H1 (cell line): Measurements from ENCODE around the gene RER1. TPM values are rescaled to one million over a fixed set of nuclear protein-coding genes. Genes with fewer than 3 reads are reported as not detected.
A peak's percentile ranks its signal among the peaks of the same experiment; 100 is the strongest.

ENCODE experiments used
- CTCF ChIA-PET: fragments of 300-600 bp; sonication (Branson Sonifier 250); formaldehyde crosslinking; loops from one replicate; lab custom pipeline; 2021; ENCODE audit not compliant: partially characterized antibody; lab: Charles Lee
- POLR2A ChIA-PET: fragments of 300-600 bp; sonication (Branson Sonifier 250); formaldehyde crosslinking; loops from one replicate; lab custom pipeline; 2021; ENCODE audit warnings: inconsistent platforms; ENCODE audit not compliant: partially characterized antibody; lab: Charles Lee
- DNase-seq, 2 experiments: peaks; one replicate each; pipeline versions ENCODE4 v3.0.0 to v3.0.0-alpha.2; 2010 to 2022; ENCODE audit warnings: low spot score in 2 of 2, low read depth in 1 of 2, mixed read lengths in 1 of 2
- FAIRE-seq: peaks from 2 replicates; lab custom pipeline; 2011; peaks lifted over from hg19 to GRCh38; lab: Jason Lieb, UNC
- H2AFZ ChIP-seq: 2 replicates; pipeline ENCODE4 v1.8.1; 2012; ENCODE audit warnings: low read length, inconsistent platforms
- H2AK5ac ChIP-seq: 2 replicates; pipeline ENCODE4 v1.6.1; 2013; ENCODE audit warnings: low read depth, low read length
- H2BK120ac ChIP-seq: replicated peaks from 2 replicates; pipeline ENCODE3; 2013; ENCODE audit warnings: low read depth, low read length, inconsistent platforms
- H2BK12ac ChIP-seq: 2 replicates; pipeline ENCODE4 v1.6.1; 2013; ENCODE audit warnings: low read depth, low read length
- H2BK15ac ChIP-seq: 2 replicates; pipeline ENCODE4 v1.6.1; 2013; ENCODE audit warnings: low read length
- H2BK20ac ChIP-seq: 2 replicates; pipeline ENCODE4 v1.6.1; 2013; ENCODE audit warnings: low read length
- H2BK5ac ChIP-seq: 2 replicates; pipeline ENCODE4 v1.6.1; 2013; ENCODE audit warnings: low read depth, low read length
- H3K14ac ChIP-seq: 2 replicates; pipeline ENCODE4 v1.6.1; 2013; ENCODE audit warnings: inconsistent platforms; ENCODE audit not compliant: insufficient read length
- H3K18ac ChIP-seq: 2 replicates; pipeline ENCODE4 v1.6.1; 2013; ENCODE audit warnings: low read length; ENCODE audit errors: extremely low read depth
- H3K23ac ChIP-seq: 2 replicates; pipeline ENCODE4 v1.6.1; 2013; ENCODE audit warnings: inconsistent platforms; ENCODE audit not compliant: insufficient read length
- H3K23me2 ChIP-seq: 2 replicates; pipeline ENCODE4 v1.6.1; 2013; ENCODE audit warnings: low read depth, low read length
- H3K27ac ChIP-seq: 2 replicates; pipeline ENCODE4 v1.6.1; 2011; ENCODE audit warnings: low read depth, low read length, inconsistent platforms
- H3K27me3 ChIP-seq, 4 experiments: replicated peaks in 1 of 4; 1 replicate in 1 of 4; 2 replicates in 3 of 4; pipeline versions ENCODE4 v1.6.1 to v1.8.1; 2011 to 2013; ENCODE audit warnings: low read length in 3 of 4, mild to moderate bottlenecking in 3 of 4, inconsistent platforms in 2 of 4, mixed read lengths in 2 of 4, moderate library complexity in 1 of 4; ENCODE audit not compliant: control insufficient read depth in 3 of 4, insufficient read depth in 3 of 4; ENCODE audit errors: extremely low read depth in 1 of 4
- H3K36me3 ChIP-seq, 4 experiments: 2 replicates each; pipeline versions ENCODE4 v1.6.1 to v1.8.1; 2011 to 2013; ENCODE audit warnings: mild to moderate bottlenecking in 4 of 4, low read length in 3 of 4, moderate library complexity in 2 of 4, control low read depth in 1 of 4, inconsistent platforms in 1 of 4; ENCODE audit not compliant: insufficient read depth in 4 of 4, control insufficient read depth in 2 of 4
- H3K4ac ChIP-seq: replicated peaks from 2 replicates; pipeline ENCODE3; 2013; ENCODE audit warnings: low read length, low read depth, mixed read lengths, inconsistent platforms; ENCODE audit not compliant: insufficient read length
- H3K4me1 ChIP-seq, 4 experiments: replicated peaks in 1 of 4; 1 replicate in 1 of 4; 2 replicates in 3 of 4; pipeline versions ENCODE4 v1.6.1 to v1.8.1; 2011 to 2013; ENCODE audit warnings: low read length in 3 of 4, inconsistent platforms in 2 of 4, mixed read lengths in 1 of 4; ENCODE audit not compliant: insufficient read depth in 4 of 4, control insufficient read depth in 3 of 4
- H3K4me2 ChIP-seq, 2 experiments: 2 replicates each; pipeline versions ENCODE4 v1.6.1 to v1.8.1; 2011 to 2013; ENCODE audit warnings: low read depth in 2 of 2, low read length in 2 of 2, control low read depth in 1 of 2, inconsistent platforms in 1 of 2, mild to moderate bottlenecking in 1 of 2; ENCODE audit not compliant: insufficient read depth in 1 of 2
- H3K4me3 ChIP-seq, 4 experiments: fragments of 200-600, 300-600 bp in 1 of 4; sonication (generic), shearing (Covaris generic), sonication (Bioruptor Twin) in 1 of 4; 2 replicates each; pipeline versions ENCODE4 v1.5.1 to v1.8.1; 2011 to 2016; ENCODE audit warnings: low read length in 4 of 4, low read depth in 3 of 4, control low read depth in 2 of 4, inconsistent platforms in 2 of 4, mild to moderate bottlenecking in 2 of 4, mixed read lengths in 1 of 4, moderate library complexity in 1 of 4; ENCODE audit not compliant: insufficient read depth in 2 of 4; ENCODE audit errors: extremely low read depth in 1 of 4
- H3K56ac ChIP-seq: replicated peaks from 2 replicates; pipeline ENCODE3; 2013; ENCODE audit warnings: low read depth, mild to moderate bottlenecking, mixed read lengths, low read length, inconsistent platforms; ENCODE audit not compliant: insufficient read length
- H3K79me1 ChIP-seq: 2 replicates; pipeline ENCODE4 v1.6.1; 2013; ENCODE audit warnings: low read depth, low read length, control low read depth
- H3K79me2 ChIP-seq, 2 experiments: 2 replicates each; pipeline versions ENCODE4 v1.6.1 to v1.8.1; 2012 to 2013; ENCODE audit warnings: low read length in 2 of 2, mild to moderate bottlenecking in 2 of 2, inconsistent platforms in 1 of 2; ENCODE audit not compliant: insufficient read depth in 2 of 2, control insufficient read depth in 1 of 2
- H3K9ac ChIP-seq, 4 experiments: replicated peaks in 1 of 4; 1 replicate in 1 of 4; 2 replicates in 3 of 4; pipeline versions ENCODE4 v1.6.1 to v1.8.1; 2011 to 2013; ENCODE audit warnings: low read depth in 3 of 4, low read length in 3 of 4, control low read depth in 2 of 4, mild to moderate bottlenecking in 2 of 4, moderate library complexity in 2 of 4, inconsistent platforms in 1 of 4; ENCODE audit errors: extremely low read depth in 1 of 4
- H3K9me3 ChIP-seq, 2 experiments: 2 replicates each; pipeline versions ENCODE4 v1.6.1 to v1.8.1; 2012 to 2013; ENCODE audit warnings: mild to moderate bottlenecking in 2 of 2, moderate library complexity in 2 of 2, control low read depth in 1 of 2, inconsistent platforms in 1 of 2, low read depth in 1 of 2, low read length in 1 of 2, mixed read lengths in 1 of 2; ENCODE audit not compliant: insufficient read depth in 2 of 2
- H4K20me1 ChIP-seq, 2 experiments: replicated peaks in 1 of 2; 2 replicates each; pipeline versions ENCODE3 to v1.8.1; 2011 to 2013; ENCODE audit warnings: inconsistent platforms in 2 of 2, low read length in 2 of 2, mild to moderate bottlenecking in 1 of 2; ENCODE audit not compliant: insufficient read depth in 2 of 2, control insufficient read depth in 1 of 2
- H4K5ac ChIP-seq: 2 replicates; pipeline ENCODE4 v1.6.1; 2013; ENCODE audit warnings: low read length, low read depth, mixed read lengths, inconsistent platforms; ENCODE audit not compliant: insufficient read length
- H4K8ac ChIP-seq: 2 replicates; pipeline ENCODE4 v1.8.0; 2013; ENCODE audit warnings: mild to moderate bottlenecking, moderate library complexity, low read length, inconsistent platforms; ENCODE audit not compliant: insufficient read depth; ENCODE audit errors: extremely low read depth
- H4K91ac ChIP-seq: replicated peaks from 2 replicates; pipeline ENCODE3; 2013; ENCODE audit warnings: low read length, mixed read lengths, inconsistent platforms; ENCODE audit not compliant: insufficient read length
- ATF2 ChIP-seq: IDR thresholded peaks from 2 replicates; pipeline ENCODE4 v1.6.1; 2012; ENCODE audit warnings: low read length, inconsistent platforms
- CBX8 ChIP-seq: fragments of 300-800, 300-1000 bp; sonication (generic); IDR thresholded peaks from 2 replicates; pipeline ENCODE4 v1.7.1; 2016; ENCODE audit warnings: low read depth, low read length, borderline replicate concordance
- CHD2 ChIP-seq: IDR thresholded peaks from 2 replicates; pipeline ENCODE4 v1.6.1; 2012; ENCODE audit warnings: low read length, improper control_type of control experiment
- EGR1 ChIP-seq: IDR thresholded peaks from 2 replicates; pipeline ENCODE4 v1.6.1; 2011; ENCODE audit warnings: low read depth, low read length, borderline replicate concordance
- KDM4A ChIP-seq: IDR thresholded peaks from one replicate; pipeline ENCODE4 v1.7.1; 2012; ENCODE audit warnings: low read depth, mild to moderate bottlenecking, moderate library complexity, low read length, inconsistent platforms; ENCODE audit not compliant: severe bottlenecking
- POLR2A ChIP-seq, 2 experiments: IDR thresholded peaks; 1 replicate in 1 of 2; 2 replicates in 1 of 2; pipeline ENCODE4 v1.6.1; 2011; ENCODE audit warnings: low read depth in 2 of 2, low read length in 2 of 2, mild to moderate bottlenecking in 2 of 2; ENCODE audit errors: control extremely low read depth in 1 of 2
- SIRT6 ChIP-seq: IDR thresholded peaks from one replicate; pipeline ENCODE4 v1.7.1; 2012; ENCODE audit warnings: low read length, inconsistent platforms
- SRF ChIP-seq: IDR thresholded peaks from 2 replicates; pipeline ENCODE4 v1.6.1; 2011; ENCODE audit warnings: mild to moderate bottlenecking, low read depth, low read length, moderate library complexity
- TBP ChIP-seq: IDR thresholded peaks from 2 replicates; pipeline ENCODE4 v1.6.1; 2011; ENCODE audit warnings: low read depth, low read length, improper control_type of control experiment
- TCF12 ChIP-seq: IDR thresholded peaks from 2 replicates; pipeline ENCODE4 v1.6.1; 2011; ENCODE audit warnings: low read depth, mild to moderate bottlenecking, low read length
- ZNF274 ChIP-seq: IDR thresholded peaks from 2 replicates; pipeline ENCODE4 v1.7.0; 2012; ENCODE audit warnings: low read length, borderline replicate concordance; ENCODE audit errors: extremely low read depth
- WGBS, 2 experiments: shearing (Covaris generic) in 1 of 2; methylation state at CpG; one replicate each; pipeline versions ENCODE4 v1.1.6 to v1.1.7; 2013 to 2015; ENCODE audit warnings: low lambda C conversion rate in 2 of 2, mixed read lengths in 2 of 2, inconsistent platforms in 1 of 2, low coverage in 1 of 2, missing lambda C conversion rate in 1 of 2; ENCODE audit not compliant: insufficient replicate concordance in 2 of 2, insufficient coverage in 1 of 2, insufficient read length in 1 of 2; ENCODE audit errors: extremely low coverage in 1 of 2, missing lambda C conversion rate in 1 of 2; 5-methylcytosine and 5-hydroxymethylcytosine counted together
- polyA plus RNA-seq, 7 experiments: library from polyadenylated mRNA; depleted of rRNA in 3 of 7; stranded (reverse) in 5 of 7; unstranded in 2 of 7; fragments of >200 nt in 5 of 7; fragments of 200-250 nt in 2 of 7; gene quantifications; 1 replicate in 5 of 7; 2 replicates in 1 of 7; 4 replicates in 1 of 7; pipeline versions ENCODE4 v1.2.1 to v1.2.3, GENCODE V29; 2011 to 2013; ENCODE audit warnings: missing spikeins in 2 of 7, mixed read lengths in 2 of 7
- total RNA-seq: library from RNA; stranded (reverse); fragmentation: NEBNext Ultra II Directional; extraction: Animal tissue kit (Norgen Biotek cat#: 25700); gene quantifications from 2 replicates; pipeline ENCODE4 v1.2.1, GENCODE V29; 2021

Gene RER1
- total and polyA plus RNA-seq, 2 of the 8 experiments (the other 6 are each of a cell fraction or from before 2014, with no cell fraction given), result 102 to 134 TPM

GRCh38 chr1:2356911-2357845 is 34.5 kb upstream of the RER1 start:
- FAIRE-seq, result no peak
- POLR2A ChIA-PET, result interaction anchor here (0.6 to 1.1 kb wide), 2 partner anchors 109 to 700 kb away, joined by 3 read pairs; no protein-coding TSS in a partner anchor
- TF ChIP-seq SRF, result no peak
- TF ChIP-seq ATF2, result no peak
- no peak for TF ChIP-seq CBX8
- TF ChIP-seq ZNF274, result no peak
- no peak for TF ChIP-seq TCF12
- no peak for TF ChIP-seq KDM4A
- no peak for TF ChIP-seq POLR2A (IDR thresholded peaks at IDR 0.05; ENCODE audit: control extremely low read depth in 1 of 2, low read depth in 2 of 2, low read length in 2 of 2)
- no peak for TF ChIP-seq CHD2
- TF ChIP-seq TBP, result no peak
- no peak for TF ChIP-seq EGR1
- TF ChIP-seq SIRT6, result no peak

More at GRCh38 chr1:2356911-2357845, 34.5 kb upstream of the RER1 start:
- Histone ChIP-seq H3K27ac (no peak overlapping the region), H4K91ac (no peak overlapping the region), H4K20me1 (no peaks in the 10 kb centered on the region), H3K23ac (no peak overlapping the region), H3K56ac (no peak overlapping the region), H2BK20ac (no peak overlapping the region), H3K36me3 (no peaks in the 10 kb centered on the region), H2BK12ac (no peak overlapping the region), H4K8ac (peak overlapping the region; percentile 68; the same call in 1 of the 2 replicates), H3K4me2 (no peak overlapping the region), H3K4ac (no peak overlapping the region), H3K4me3 (no peak overlapping the region), H2BK5ac (no peak overlapping the region), H2AK5ac (no peak overlapping the region), H4K5ac (no peak overlapping the region), H2BK15ac (no peak overlapping the region), H2AFZ (no peak overlapping the region), H3K9me3 (no peaks in the 10 kb centered on the region), H3K23me2 (no peaks in the 10 kb centered on the region), H3K9ac (no peak overlapping the region), H3K14ac (no peak overlapping the region), H2BK120ac (no peak overlapping the region), H3K79me1 (no peaks in the 10 kb centered on the region), H3K18ac (no peak overlapping the region), H3K79me2 (no peaks in the 10 kb centered on the region), H3K4me1 (no peaks in the 10 kb centered on the region; a peak in 1 of 7 replicates), H3K27me3 (no peaks in the 10 kb centered on the region)
- CTCF ChIA-PET, result interaction anchor here (1.0 to 2.5 kb wide), 7 partner anchors 25 to 185 kb away, joined by 3 to 17 read pairs (median 4); partner anchors contain the start of gene FAAP20
- 89% methylated on average over 21 of the region's 37 CpGs; no CpG with 5 or more reads in 1 of the 2 experiments for WGBS, 2 experiments
- DNase-seq, result no peak
